GM23338 (cell line): ENCODE results near the gene STK38L. TPM values are rescaled to one million over a fixed set of nuclear protein-coding genes. Genes with fewer than 3 reads are reported as not detected.

Source experiments
- ATAC-seq: fragments of 200-7000 bp; cut with Tn5 transposase; 3 replicates; pipeline ENCODE4 v1.9.1; 2020
- DNase-seq: peaks from one replicate; pipeline ENCODE4 v3.0.0-alpha.2; 2015; ENCODE audit warnings: low spot score
- H2AFZ ChIP-seq: fragments of 200-600 bp; sonication (generic); 2 replicates; pipeline ENCODE4 v1.8.0; 2016; ENCODE audit warnings: antibody characterized with exemption, mild to moderate bottlenecking, moderate library complexity
- H3F3A ChIP-seq: fragments of 200-600 bp; sonication (generic); replicated peaks from 2 replicates; pipeline ENCODE4 v1.8.0; 2017; ENCODE audit warnings: antibody characterized with exemption, mixed run types, low read depth
- H3K27ac ChIP-seq: fragments of 200-600 bp; sonication (generic); 2 replicates; pipeline ENCODE4 v1.6.1; 2016; ENCODE audit warnings: low read depth
- H3K27me3 ChIP-seq: fragments of 200-600 bp; sonication (generic); 2 replicates; pipeline ENCODE4 v1.8.0; 2016; ENCODE audit warnings: mild to moderate bottlenecking, mixed run types, moderate library complexity; ENCODE audit not compliant: insufficient read depth
- H3K36me3 ChIP-seq: fragments of 200-600 bp; sonication (generic); 2 replicates; pipeline ENCODE4 v1.8.0; 2016; ENCODE audit warnings: mild to moderate bottlenecking; ENCODE audit not compliant: insufficient read depth
- H3K4me1 ChIP-seq: fragments of 200-600 bp; sonication (generic); 2 replicates; pipeline ENCODE4 v1.8.0; 2016; ENCODE audit warnings: mild to moderate bottlenecking, moderate library complexity; ENCODE audit not compliant: insufficient read depth
- H3K4me2 ChIP-seq: fragments of 200-600 bp; sonication (generic); 2 replicates; pipeline ENCODE4 v1.7.1; 2017; ENCODE audit warnings: mixed run types
- H3K4me3 ChIP-seq: fragments of 200-600 bp; sonication (generic); 2 replicates; pipeline ENCODE4 v1.6.1; 2016; ENCODE audit warnings: mixed run types
- H3K79me2 ChIP-seq: fragments of 200-600 bp; sonication (generic); replicated peaks from 2 replicates; pipeline ENCODE4 v1.8.0; 2017; ENCODE audit warnings: mild to moderate bottlenecking; ENCODE audit not compliant: insufficient read depth
- H3K9me2 ChIP-seq: fragments of 200-600 bp; sonication (generic); 2 replicates; pipeline ENCODE4 v1.8.0; 2017; ENCODE audit not compliant: insufficient read depth
- H4K20me1 ChIP-seq: fragments of 200-600 bp; sonication (generic); replicated peaks from 2 replicates; pipeline ENCODE4 v1.8.0; 2017; ENCODE audit warnings: mild to moderate bottlenecking; ENCODE audit not compliant: insufficient read depth
- H3K27ac Mint-ChIP-seq: 2 replicates; pipeline ENCODE4 v1.8.0; 2020; ENCODE audit warnings: inconsistent platforms, mild to moderate bottlenecking, moderate library complexity, mixed read lengths
- H3K27me3 Mint-ChIP-seq: 3 replicates; pipeline ENCODE4 v1.8.0; 2022; ENCODE audit warnings: low read depth, mild to moderate bottlenecking, moderate library complexity, mixed read lengths, inconsistent platforms; ENCODE audit not compliant: insufficient read depth, poor library complexity
- H3K36me3 Mint-ChIP-seq: 3 replicates; pipeline ENCODE4 v1.8.0; 2021; ENCODE audit warnings: low read depth, mild to moderate bottlenecking, inconsistent platforms, moderate library complexity, mixed read lengths
- H3K4me1 Mint-ChIP-seq: 3 replicates; pipeline ENCODE4 v1.8.0; 2020; ENCODE audit warnings: mild to moderate bottlenecking, inconsistent platforms, mixed read lengths
- H3K4me3 Mint-ChIP-seq: 3 replicates; pipeline ENCODE4 v1.8.0; 2021; ENCODE audit warnings: moderate library complexity, mild to moderate bottlenecking, inconsistent platforms, mixed read lengths
- H3K9me3 Mint-ChIP-seq: 3 replicates; pipeline ENCODE4 v1.8.0; 2020; ENCODE audit warnings: moderate library complexity, mild to moderate bottlenecking, inconsistent platforms, mixed read lengths
- CREB1 ChIP-seq: fragments of 250-450 bp; sonication (Bioruptor Pico); IDR thresholded peaks from 2 replicates; pipeline ENCODE4 v1.5.0; 2020; ENCODE audit warnings: low read depth, mild to moderate bottlenecking, moderate library complexity
- CTCF ChIP-seq, 2 experiments: fragments of 200-600 bp in 1 of 2; sonication (generic) in 1 of 2; conservative IDR thresholded peaks; 2 replicates each; pipeline versions ENCODE4 v1.5.1 to v1.6.1; 2016 to 2017; ENCODE audit warnings: antibody characterized with exemption in 2 of 2, low read depth in 2 of 2, mild to moderate bottlenecking in 2 of 2, moderate library complexity in 1 of 2
- ETS1 ChIP-seq: IDR thresholded peaks from 2 replicates; pipeline ENCODE4 v1.6.1; 2016; ENCODE audit warnings: antibody characterized with exemption
- EZH2 ChIP-seq: fragments of 200-600 bp; sonication (generic); IDR thresholded peaks from one replicate; pipeline ENCODE4 v1.8.0; 2017; ENCODE audit warnings: antibody characterized with exemption, mild to moderate bottlenecking, low read depth; ENCODE audit not compliant: unreplicated experiment
- EZH2phosphoT487 ChIP-seq: fragments of 200-600 bp; sonication (generic); IDR thresholded peaks from one replicate; pipeline ENCODE4 v1.8.1; 2018; ENCODE audit warnings: antibody characterized with exemption; ENCODE audit not compliant: unreplicated experiment
- JUNB ChIP-seq: IDR thresholded peaks from one replicate; pipeline ENCODE4 v1.6.1; 2016; ENCODE audit warnings: antibody characterized with exemption; ENCODE audit not compliant: unreplicated experiment
- NANOG ChIP-seq: IDR thresholded peaks from 2 replicates; pipeline ENCODE4 v1.6.1; 2016; ENCODE audit warnings: antibody characterized with exemption, borderline replicate concordance
- POLR2AphosphoS5 ChIP-seq: IDR thresholded peaks from 2 replicates; pipeline ENCODE4 v1.6.1; 2016; ENCODE audit warnings: antibody characterized with exemption, low read depth
- REST ChIP-seq: IDR thresholded peaks from one replicate; pipeline ENCODE4 v1.6.1; 2018; ENCODE audit warnings: antibody characterized with exemption; ENCODE audit not compliant: unreplicated experiment
- STAT1 ChIP-seq: IDR thresholded peaks from one replicate; pipeline ENCODE4 v1.6.1; 2016; ENCODE audit warnings: antibody characterized with exemption; ENCODE audit not compliant: unreplicated experiment
- ZNF114 ChIP-seq: fragments of 250-450 bp; sonication (Bioruptor Pico); IDR thresholded peaks from 2 replicates; pipeline ENCODE4 v1.5.0; 2020; ENCODE audit warnings: mild to moderate bottlenecking, moderate library complexity
- ZNF331 ChIP-seq: fragments of 250-450 bp; sonication (Bioruptor Pico); IDR thresholded peaks from 2 replicates; pipeline ENCODE4 v1.5.0; 2020; ENCODE audit warnings: low read depth, mild to moderate bottlenecking, moderate library complexity
- ZNF462 ChIP-seq: fragments of 250-450 bp; sonication (Bioruptor Pico); IDR thresholded peaks from 2 replicates; pipeline ENCODE4 v1.5.0; 2020; ENCODE audit warnings: mild to moderate bottlenecking, moderate library complexity
- polyA plus RNA-seq: library from polyadenylated mRNA; unstranded; fragments of >200 nt; fragmentation: Nextera tagmentation; extraction: Ambion mirVana; gene quantifications from 2 replicates; pipeline ENCODE4 v1.2.1, GENCODE V29; 2016
- total RNA-seq: library from RNA; depleted of rRNA; stranded (reverse); fragments of >200 nt; shearing (Covaris generic); gene quantifications from 2 replicates; pipeline ENCODE4 v1.2.3, GENCODE V29; 2014

STK38L gene
- total and polyA plus RNA-seq, 2 experiments from 2014 or later = 28.9 to 56.5 TPM

- Mint-ChIP-seq H3K27me3 (peaks cover 2% of the 10 kb centered on the region), H3K9me3 (no peaks in the 10 kb centered on the region), H3K4me1 (peaks cover 10% of the 10 kb centered on the region), H3K36me3 (no peaks in the 10 kb centered on the region), H3K4me3 (no peak overlapping the region), H3K27ac (no peak overlapping the region)
- H3K4me2 ChIP-seq = no peak overlapping the region
- peaks cover 5% of the 10 kb centered on the region; the same call in 1 of the 2 replicates for H3K9me2 ChIP-seq
- H3K79me2 ChIP-seq = no peaks in the 10 kb centered on the region
- no peaks in the 10 kb centered on the region for H3K27me3 ChIP-seq
- H3K27ac ChIP-seq = no peak overlapping the region
- no peak overlapping the region for H2AFZ ChIP-seq
- no peak for DNase-seq
- H3K36me3 ChIP-seq = no peaks in the 10 kb centered on the region
- TF ChIP-seq ZNF114 (CRISPR knock-in tag) = no peak
- TF ChIP-seq EZH2 = no peak
- no peak for TF ChIP-seq NANOG
- no peak for TF ChIP-seq POLR2AphosphoS5
- no peak for TF ChIP-seq EZH2phosphoT487
- no peak for TF ChIP-seq ETS1
- TF ChIP-seq CREB1 (CRISPR knock-in tag) = no peak
- no peak for TF ChIP-seq CTCF (conservative IDR thresholded peaks at IDR 0.05; ENCODE audit: low read depth in 2 of 2)
- no peak for TF ChIP-seq STAT1
- no peak for TF ChIP-seq JUNB
- TF ChIP-seq ZNF462 (CRISPR knock-in tag) = no peak
- no peak for TF ChIP-seq ZNF331 (CRISPR knock-in tag)
- no peak for TF ChIP-seq REST
- no peaks in the 10 kb centered on the region for H3F3A ChIP-seq
- H3K4me1 ChIP-seq = peaks cover 13% of the 10 kb centered on the region
- H4K20me1 ChIP-seq = no peaks in the 10 kb centered on the region
- H3K4me3 ChIP-seq = no peak overlapping the region
- no peak for ATAC-seq
These were observed 42.9 kb upstream of the STK38L start for GRCh38 chr12:27201169-27201568.
